Suprapubic skin (tissue), 4 donors: Measurements from ENCODE around the gene CYP19A1.

Source experiments
- POLR2A ChIP-seq, 2 donors: fragments of 450-650 bp; IDR thresholded peaks; one replicate each; pipeline ENCODE4 v1.6.1; 2017; ENCODE audit warnings: antibody characterized with exemption in 2 of 2, mild to moderate bottlenecking in 2 of 2, moderate library complexity in 2 of 2
- POLR2AphosphoS5 ChIP-seq, 3 donors: sonication (generic); formaldehyde crosslinking; IDR thresholded peaks; one replicate each; pipeline ENCODE4 v1.6.1; 2017; ENCODE audit warnings: antibody characterized with exemption in 3 of 3
- TF ChIP-seq, protein P1 (sequence below), 2 donors: fragments of 200-600 bp in 1 of 2; fragments of 450-650 bp in 1 of 2; sonication (generic) in 1 of 2; IDR thresholded peaks; one replicate each; pipeline ENCODE4 v1.5.1; 2016 to 2019; ENCODE audit warnings: antibody characterized with exemption in 2 of 2, mild to moderate bottlenecking in 1 of 2, moderate library complexity in 1 of 2

DNA sequence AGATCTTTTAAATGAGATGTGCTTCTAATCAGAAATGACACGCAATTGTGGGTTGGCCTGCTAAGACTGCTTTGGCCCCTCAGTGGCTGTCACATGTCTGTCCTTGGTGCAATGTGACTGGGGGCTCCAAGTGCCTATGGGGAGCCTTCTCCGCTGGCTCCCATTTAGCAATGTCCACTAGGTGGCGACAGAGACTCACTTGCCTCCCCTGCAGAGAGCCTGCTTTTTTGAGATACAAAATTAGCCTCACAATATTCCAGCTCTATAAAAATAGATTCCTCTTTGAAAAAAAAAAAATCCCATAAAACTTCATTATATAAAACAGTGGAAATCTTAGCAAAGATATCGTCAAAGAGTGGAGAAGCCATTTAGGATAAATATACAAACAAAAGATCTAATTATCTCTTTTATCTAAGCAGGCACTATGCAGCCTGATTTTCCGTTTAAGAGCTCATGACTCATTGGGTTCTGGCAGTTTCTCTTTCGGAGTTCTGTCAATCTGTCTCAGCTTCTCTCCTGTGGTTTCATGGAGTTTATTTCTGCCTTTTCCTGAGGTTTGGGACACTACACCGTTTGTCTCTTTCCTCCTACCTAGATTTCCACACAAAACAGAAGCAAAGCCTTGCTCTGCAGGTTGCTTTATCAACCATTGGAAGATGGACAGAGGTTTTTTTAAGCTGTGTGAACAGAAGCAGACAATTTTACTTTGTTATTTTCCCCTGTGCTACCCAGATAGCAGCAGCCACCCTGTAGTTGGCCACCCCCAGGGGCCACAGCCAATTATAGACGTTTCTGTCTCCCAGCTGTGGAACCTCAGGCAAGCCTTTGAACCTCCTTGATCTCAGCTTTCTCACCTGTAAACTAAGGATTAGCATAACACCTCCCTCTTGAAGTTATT lies 175.3 kb downstream of the CYP19A1 start:
- TF ChIP-seq POLR2AphosphoS5 (IDR thresholded peaks at IDR 0.05) (no peak), POLR2A (IDR thresholded peaks at IDR 0.05) (no peak)
- TF ChIP-seq, protein P1, sequence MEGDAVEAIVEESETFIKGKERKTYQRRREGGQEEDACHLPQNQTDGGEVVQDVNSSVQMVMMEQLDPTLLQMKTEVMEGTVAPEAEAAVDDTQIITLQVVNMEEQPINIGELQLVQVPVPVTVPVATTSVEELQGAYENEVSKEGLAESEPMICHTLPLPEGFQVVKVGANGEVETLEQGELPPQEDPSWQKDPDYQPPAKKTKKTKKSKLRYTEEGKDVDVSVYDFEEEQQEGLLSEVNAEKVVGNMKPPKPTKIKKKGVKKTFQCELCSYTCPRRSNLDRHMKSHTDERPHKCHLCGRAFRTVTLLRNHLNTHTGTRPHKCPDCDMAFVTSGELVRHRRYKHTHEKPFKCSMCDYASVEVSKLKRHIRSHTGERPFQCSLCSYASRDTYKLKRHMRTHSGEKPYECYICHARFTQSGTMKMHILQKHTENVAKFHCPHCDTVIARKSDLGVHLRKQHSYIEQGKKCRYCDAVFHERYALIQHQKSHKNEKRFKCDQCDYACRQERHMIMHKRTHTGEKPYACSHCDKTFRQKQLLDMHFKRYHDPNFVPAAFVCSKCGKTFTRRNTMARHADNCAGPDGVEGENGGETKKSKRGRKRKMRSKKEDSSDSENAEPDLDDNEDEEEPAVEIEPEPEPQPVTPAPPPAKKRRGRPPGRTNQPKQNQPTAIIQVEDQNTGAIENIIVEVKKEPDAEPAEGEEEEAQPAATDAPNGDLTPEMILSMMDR (IDR thresholded peaks at IDR 0.05): peak; percentile 86 to 90
